Small intestine (tissue), 7 donors: ENCODE results near the gene NRSN1. TPM values are rescaled to one million over a fixed set of nuclear protein-coding genes. Genes with fewer than 3 reads are reported as not detected.
A peak's percentile ranks its signal among the peaks of the same experiment; 100 is the strongest.

Source experiments
- DNase-seq, 2 donors: peaks; one replicate each; pipeline versions ENCODE4 v3.0.0 to v3.0.0-alpha.2; 2013
- FAIRE-seq: peaks from 2 replicates; lab custom pipeline; 2012; peaks lifted over from hg19 to GRCh38; lab: Jason Lieb, UNC
- H3K27ac ChIP-seq, 3 donors: one replicate each; pipeline ENCODE4 v1.5.1; 2013; ENCODE audit warnings: low read length in 2 of 3, mild to moderate bottlenecking in 2 of 3, control low read depth in 1 of 3, inconsistent platforms in 1 of 3, low read depth in 1 of 3, moderate library complexity in 1 of 3
- H3K27me3 ChIP-seq, 3 donors: one replicate each; pipeline ENCODE4 v1.6.1; 2013; ENCODE audit warnings: low read length in 3 of 3, inconsistent platforms in 1 of 3; ENCODE audit not compliant: control insufficient read depth in 3 of 3, insufficient read depth in 3 of 3
- H3K36me3 ChIP-seq, 3 donors: one replicate each; pipeline ENCODE4 v1.6.1; 2013; ENCODE audit warnings: low read length in 3 of 3, inconsistent platforms in 1 of 3, low read depth in 1 of 3, mild to moderate bottlenecking in 1 of 3, moderate library complexity in 1 of 3; ENCODE audit not compliant: control insufficient read depth in 3 of 3, insufficient read depth in 2 of 3
- H3K4me1 ChIP-seq, 3 donors: one replicate each; pipeline ENCODE4 v1.6.1; 2013; ENCODE audit warnings: low read length in 2 of 3, inconsistent platforms in 1 of 3, low read depth in 1 of 3, mild to moderate bottlenecking in 1 of 3, moderate library complexity in 1 of 3; ENCODE audit not compliant: control insufficient read depth in 3 of 3, insufficient read depth in 2 of 3
- H3K4me3 ChIP-seq, 3 donors: one replicate each; pipeline ENCODE4 v1.5.1; 2013; ENCODE audit warnings: low read length in 3 of 3, control low read depth in 1 of 3, inconsistent platforms in 1 of 3, low read depth in 1 of 3, mild to moderate bottlenecking in 1 of 3, moderate library complexity in 1 of 3
- H3K9me3 ChIP-seq, 2 donors: one replicate each; pipeline ENCODE4 v1.6.1; 2013; ENCODE audit warnings: low read depth in 1 of 2, low read length in 1 of 2; ENCODE audit not compliant: control insufficient read depth in 2 of 2, insufficient read depth in 1 of 2
- WGBS, 3 donors: extraction: QIAGEN DNeasy Blood & Tissue Kit; methylation state at CpG; one replicate each; pipeline ENCODE4 v1.1.7; 2013; 5-methylcytosine and 5-hydroxymethylcytosine counted together
- polyA plus RNA-seq, 4 donors: library from polyadenylated mRNA; stranded (reverse) in 3 of 4; unstranded in 1 of 4; fragments of 200-250 nt in 3 of 4; fragments of 120-200 nt in 1 of 4; gene quantifications; one replicate each; pipeline versions ENCODE4 v1.2.1 to v1.2.3, GENCODE V29; 2013
- donor health status: healthy with polysubstance abuse.
- donor health status: control.
- donor health status: control.
- donor health status: Bipolar disorder and iron deficiency.
- donor health status: healthy.

Gene NRSN1
- polyA plus RNA-seq, 4 donors: 0.53 to 2.4 TPM; not detected in 2

DNA sequence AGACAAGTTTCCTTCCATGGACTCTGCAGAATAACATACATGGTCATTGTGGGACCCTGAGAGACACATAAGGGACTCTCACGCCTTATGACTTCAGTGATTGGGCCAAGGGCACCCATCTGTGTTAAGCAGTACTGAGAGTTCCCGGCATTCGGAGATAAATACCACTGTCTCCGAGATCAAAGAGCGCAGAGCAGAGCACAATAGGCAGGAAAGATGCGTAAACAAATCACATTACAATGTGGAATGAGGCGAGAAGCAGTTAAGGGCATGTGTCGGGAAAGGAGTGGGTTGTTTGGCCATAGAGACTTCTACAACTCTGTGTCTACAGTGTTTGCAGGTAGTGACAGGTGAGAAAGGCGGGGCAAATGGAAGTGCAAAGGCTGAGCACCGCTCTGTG lies 57.6 kb downstream of the NRSN1 start:
- no peak overlapping the region for H3K4me3 ChIP-seq
- no peak for FAIRE-seq
- H3K9me3 ChIP-seq: peaks cover 0 to 8% of the 10 kb centered on the region in 2 donors
- 87 to 89% (median 87%) methylated on average over 10 of the region's 10 CpGs for WGBS, 3 donors
- DNase-seq: no peak
- no peaks in the 10 kb centered on the region for H3K4me1 ChIP-seq
- peaks cover 0 to 2% (median 0%) of the 10 kb centered on the region in 3 donors for H3K36me3 ChIP-seq
- H3K27ac ChIP-seq: no peak overlapping the region
- H3K27me3 ChIP-seq: no peaks in the 10 kb centered on the region

- FAIRE-seq: no peak
- DNase-seq: no peak
- Histone ChIP-seq H3K4me3 (no peak overlapping the region), H3K27ac (no peak overlapping the region), H3K36me3 (peaks cover 0 to 2% (median 0%) of the 10 kb centered on the region in 3 donors), H3K27me3 (no peaks in the 10 kb centered on the region), H3K9me3 (peaks cover 0 to 8% of the 10 kb centered on the region in 2 donors), H3K4me1 (no peaks in the 10 kb centered on the region)
- 81 to 87% (median 82%) methylated on average over 7 of the region's 7 CpGs for WGBS, 3 donors
Measured at GRCh38 chr6:24186349-24186748, 60.3 kb downstream of the NRSN1 start.

GRCh38 chr6:24187965-24188577 lies 62.1 kb downstream of the NRSN1 start:
- Histone ChIP-seq H3K36me3 (peaks cover 0 to 2% (median 0%) of the 10 kb centered on the region in 3 donors), H3K4me1 (no peaks in the 10 kb centered on the region), H3K27me3 (no peaks in the 10 kb centered on the region), H3K27ac (no peak overlapping the region), H3K9me3 (peaks cover 0 to 8% of the 10 kb centered on the region in 2 donors), H3K4me3 (no peak overlapping the region)
- DNase-seq (no peak), FAIRE-seq (no peak)

DNA sequence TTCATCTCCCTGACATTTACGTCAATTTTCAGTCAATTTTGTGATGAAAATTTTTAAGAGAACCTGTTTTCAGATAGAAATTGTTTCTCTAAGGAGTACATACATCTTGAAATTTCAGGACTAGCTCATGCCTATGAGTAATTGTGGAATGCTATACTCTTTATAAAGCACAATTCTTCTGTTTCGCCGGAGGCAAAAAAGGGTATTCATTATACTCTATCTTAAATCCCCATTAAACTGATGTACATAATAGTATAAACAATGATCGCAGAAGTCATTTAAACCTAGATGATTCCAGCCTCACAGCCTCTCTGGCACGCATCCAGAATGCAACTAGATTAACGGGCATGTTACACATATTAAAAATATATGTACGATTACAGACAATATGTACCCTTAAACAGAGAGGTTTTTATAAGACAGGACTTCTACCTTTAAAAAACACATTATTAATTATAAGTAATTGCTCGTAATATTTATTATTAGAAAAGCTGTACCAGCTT lies 62.6 kb downstream of the NRSN1 start:
- DNase-seq (no peak), FAIRE-seq (no peak)
- no peak overlapping the region for H3K27ac ChIP-seq
- peaks cover 0 to 2% of the 10 kb centered on the region in 2 donors for H3K9me3 ChIP-seq
- no peaks in the 10 kb centered on the region for H3K27me3 ChIP-seq
- H3K36me3 ChIP-seq: peaks cover 0 to 2% (median 0%) of the 10 kb centered on the region in 3 donors
- 60 to 76% (median 72%) methylated on average over 8 of the region's 8 CpGs for WGBS, 3 donors
- no peak overlapping the region for H3K4me3 ChIP-seq
- no peaks in the 10 kb centered on the region for H3K4me1 ChIP-seq

DNA sequence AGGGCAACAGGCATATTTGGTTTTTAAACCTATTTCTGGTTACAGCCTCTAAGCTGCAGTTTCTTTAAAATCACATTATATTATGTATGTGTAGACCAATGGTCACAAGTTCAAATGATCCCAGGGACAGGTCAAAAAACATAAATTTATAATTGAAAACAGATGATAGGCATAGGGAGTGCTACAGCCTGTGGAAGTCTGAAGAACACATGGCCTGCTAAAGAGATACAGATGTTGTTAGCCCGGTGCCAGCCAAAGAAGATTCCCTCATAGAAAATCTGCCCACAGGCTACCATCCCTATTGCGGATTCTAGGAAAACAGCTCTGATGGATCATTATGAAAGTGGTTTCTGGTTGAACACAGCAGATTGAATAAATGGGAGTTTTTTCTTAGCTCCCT lies 65.3 kb downstream of the NRSN1 start:
- Histone ChIP-seq H3K4me1 (peaks cover 0 to 10% (median 0%) of the 10 kb centered on the region in 3 donors), H3K27ac (no peak overlapping the region), H3K36me3 (peaks cover 0 to 2% (median 0%) of the 10 kb centered on the region in 3 donors), H3K9me3 (no peaks in the 10 kb centered on the region), H3K27me3 (no peaks in the 10 kb centered on the region), H3K4me3 (no peak overlapping the region)
- FAIRE-seq (no peak), DNase-seq (no peak)
- 47 to 50% (median 48%) methylated on average over 2 of the region's 2 CpGs for WGBS, 3 donors

GRCh38 chr6:24193364-24193763 lies 67.3 kb downstream of the NRSN1 start:
- DNase-seq: no peak
- Histone ChIP-seq H3K4me3 (no peak overlapping the region), H3K27me3 (no peaks in the 10 kb centered on the region), H3K4me1 (peaks cover 0 to 10% (median 0%) of the 10 kb centered on the region in 3 donors), H3K9me3 (no peaks in the 10 kb centered on the region), H3K27ac (no peak overlapping the region), H3K36me3 (no peaks in the 10 kb centered on the region)
- no peak for FAIRE-seq

DNA sequence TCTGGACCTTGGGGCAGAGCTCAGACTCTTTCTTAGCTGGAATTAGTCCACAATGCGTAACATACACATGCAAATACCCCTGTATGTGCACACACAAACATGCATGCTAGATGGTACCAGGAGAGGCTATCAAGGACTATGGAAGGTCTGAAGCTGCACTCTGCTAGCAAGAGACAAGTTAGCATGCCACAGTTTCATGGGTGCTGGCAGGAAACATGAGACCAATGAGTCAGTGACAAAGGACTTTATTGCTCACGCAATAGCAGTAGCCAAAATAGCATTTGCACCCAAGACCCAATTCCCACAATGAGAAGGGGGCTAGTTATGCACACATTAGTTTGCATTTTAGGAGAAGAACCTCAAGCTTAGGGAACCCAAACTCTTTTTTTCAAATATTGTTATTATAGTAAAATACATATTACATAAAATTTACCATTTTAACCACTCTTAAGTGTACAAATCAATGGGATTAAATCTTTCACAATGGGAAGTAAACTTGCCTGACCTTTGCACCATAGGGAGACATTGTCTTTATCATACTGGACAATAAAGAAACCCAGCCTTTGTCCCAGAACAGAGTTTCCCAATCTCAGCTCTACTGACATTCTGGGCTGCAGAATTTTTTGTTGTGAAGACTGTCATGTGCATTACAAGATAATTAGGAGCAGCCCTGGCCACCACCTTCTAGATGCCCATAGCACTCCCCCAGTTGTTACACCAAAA lies 69.1 kb downstream of the NRSN1 start:
- FAIRE-seq (no peak), DNase-seq (peak in 1 of 2 donors; percentile 35)
- 91 to 95% (median 91%) methylated on average over 2 of the region's 2 CpGs for WGBS, 3 donors
- H3K27ac ChIP-seq: no peak overlapping the region
- peaks cover 0 to 10% (median 0%) of the 10 kb centered on the region in 3 donors for H3K4me1 ChIP-seq
- H3K9me3 ChIP-seq: no peaks in the 10 kb centered on the region
- H3K4me3 ChIP-seq: no peak overlapping the region
- peaks cover 0 to 4% (median 0%) of the 10 kb centered on the region in 3 donors for H3K36me3 ChIP-seq
- no peaks in the 10 kb centered on the region for H3K27me3 ChIP-seq

DNA sequence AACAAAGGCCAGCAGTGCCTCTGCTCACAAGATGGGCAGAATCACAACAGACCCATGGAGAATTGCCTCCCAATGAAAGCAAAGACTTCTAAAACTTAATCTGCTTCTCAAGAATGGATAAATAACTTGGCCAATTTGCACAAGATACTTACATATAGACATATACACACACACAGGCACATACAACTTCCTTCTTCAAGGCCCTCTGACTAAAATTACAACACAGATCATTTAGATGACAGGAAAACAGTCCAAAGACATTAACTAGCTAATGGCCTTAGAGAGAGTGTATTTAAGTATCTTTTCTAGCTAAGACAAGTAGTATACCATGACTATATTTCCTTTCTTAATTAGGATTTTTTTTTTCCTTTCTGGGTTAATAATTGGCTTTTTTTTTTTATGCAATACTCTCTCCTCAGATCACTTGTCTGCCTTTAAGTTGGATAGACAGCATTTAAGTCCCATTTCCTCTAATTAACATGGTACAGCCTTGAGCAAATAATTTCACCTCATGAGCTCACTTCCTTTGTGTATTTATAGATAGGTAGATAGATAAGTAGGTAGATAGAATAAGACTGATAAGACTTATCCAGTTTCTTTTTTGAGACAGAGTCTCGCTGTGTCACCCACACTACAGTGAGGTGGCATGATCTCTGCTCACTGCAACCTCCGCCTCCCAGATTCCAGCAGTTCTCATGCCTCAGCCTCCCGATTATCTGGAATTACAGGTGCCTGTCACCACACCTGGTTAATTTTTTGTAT lies 70.0 kb downstream of the NRSN1 start:
- Histone ChIP-seq H3K4me1 (peaks cover 0 to 10% (median 0%) of the 10 kb centered on the region in 3 donors), H3K27ac (no peak overlapping the region), H3K36me3 (peaks cover 0 to 4% (median 0%) of the 10 kb centered on the region in 3 donors), H3K9me3 (no peaks in the 10 kb centered on the region), H3K4me3 (no peak overlapping the region), H3K27me3 (no peaks in the 10 kb centered on the region)
- WGBS, 3 donors: 78 to 91% (median 81%) methylated on average over 3 of the region's 3 CpGs
- no peak for FAIRE-seq
- DNase-seq: peak in 1 of 2 donors; percentile 11
